ENCODE measurements around the gene CARD8. TPM values are rescaled to one million over a fixed set of nuclear protein-coding genes. Genes with fewer than 3 reads are reported as not detected.
A peak's percentile ranks its signal among the peaks of the same experiment; 100 is the strongest.
"Not testable (repeated sequence)": the region's sequence is repeated elsewhere in the genome, so short reads cannot be mapped to it uniquely, and the experiment has no call there.

The CARD8 gene
- total RNA-seq, 1 donor from 2014 or later: 23.3 TPM

DNA sequence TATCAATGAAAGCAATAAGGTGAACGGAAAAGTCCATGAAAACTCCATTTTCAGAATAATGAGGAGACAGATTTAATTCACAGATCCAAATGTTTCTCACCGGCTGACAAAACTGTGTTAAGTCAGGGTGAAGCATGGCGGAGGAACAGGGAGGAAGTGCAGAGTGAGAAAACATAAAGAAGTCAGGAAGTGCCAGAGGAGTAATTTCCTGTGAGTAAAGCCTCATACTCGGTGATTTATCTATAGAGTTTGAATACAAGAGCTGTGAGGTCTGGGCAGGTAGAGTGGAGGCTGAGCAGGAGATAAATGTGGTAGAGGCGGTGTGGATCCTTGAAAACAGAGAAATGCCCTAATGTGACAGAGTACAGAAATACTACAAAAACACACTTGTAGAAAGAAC, 11.4 kb downstream of the CARD8 start:
- TF ChIP-seq, protein P1, sequence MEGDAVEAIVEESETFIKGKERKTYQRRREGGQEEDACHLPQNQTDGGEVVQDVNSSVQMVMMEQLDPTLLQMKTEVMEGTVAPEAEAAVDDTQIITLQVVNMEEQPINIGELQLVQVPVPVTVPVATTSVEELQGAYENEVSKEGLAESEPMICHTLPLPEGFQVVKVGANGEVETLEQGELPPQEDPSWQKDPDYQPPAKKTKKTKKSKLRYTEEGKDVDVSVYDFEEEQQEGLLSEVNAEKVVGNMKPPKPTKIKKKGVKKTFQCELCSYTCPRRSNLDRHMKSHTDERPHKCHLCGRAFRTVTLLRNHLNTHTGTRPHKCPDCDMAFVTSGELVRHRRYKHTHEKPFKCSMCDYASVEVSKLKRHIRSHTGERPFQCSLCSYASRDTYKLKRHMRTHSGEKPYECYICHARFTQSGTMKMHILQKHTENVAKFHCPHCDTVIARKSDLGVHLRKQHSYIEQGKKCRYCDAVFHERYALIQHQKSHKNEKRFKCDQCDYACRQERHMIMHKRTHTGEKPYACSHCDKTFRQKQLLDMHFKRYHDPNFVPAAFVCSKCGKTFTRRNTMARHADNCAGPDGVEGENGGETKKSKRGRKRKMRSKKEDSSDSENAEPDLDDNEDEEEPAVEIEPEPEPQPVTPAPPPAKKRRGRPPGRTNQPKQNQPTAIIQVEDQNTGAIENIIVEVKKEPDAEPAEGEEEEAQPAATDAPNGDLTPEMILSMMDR (IDR thresholded peaks at IDR 0.05): no peak
- H3K36me3 Mint-ChIP-seq (ENCODE audit: low read depth): peaks cover 18% of the 10 kb centered on the region
- peak overlapping the region; percentile 14 for H3K27ac Mint-ChIP-seq (ENCODE audit: unreplicated experiment)
- H3K4me1 Mint-ChIP-seq (ENCODE audit: low read depth): peaks cover 13% of the 10 kb centered on the region
- H3K4me3 Mint-ChIP-seq (ENCODE audit: unreplicated experiment): no peak overlapping the region
- H3K27me3 Mint-ChIP-seq (ENCODE audit: low read depth): no peaks in the 10 kb centered on the region
- H3K9me3 Mint-ChIP-seq (ENCODE audit: low read depth): no peaks in the 10 kb centered on the region
- no peak for DNase-seq (ENCODE audit: low spot score)

DNA sequence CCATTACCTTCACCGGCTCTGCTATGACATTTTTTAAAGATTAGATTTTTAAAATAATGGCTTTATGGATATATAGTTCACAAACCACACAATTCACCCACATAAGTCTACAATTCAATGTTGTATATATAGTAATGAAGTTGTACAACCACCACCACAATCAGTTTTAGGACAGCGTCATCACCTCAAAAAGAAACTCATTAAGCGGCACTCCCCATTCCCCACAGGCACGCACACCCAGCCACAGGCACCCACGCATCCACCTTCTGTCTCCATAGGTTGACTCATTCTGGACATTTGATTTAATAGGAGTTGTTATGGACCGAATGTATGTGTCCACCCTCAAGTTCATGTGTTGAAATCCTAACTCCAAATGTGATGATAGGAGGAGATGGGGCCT, 13.9 kb downstream of the CARD8 start:
- Mint-ChIP-seq H3K36me3 (ENCODE audit: low read depth) (peaks cover 24% of the 10 kb centered on the region), H3K4me1 (ENCODE audit: low read depth) (peaks cover 13% of the 10 kb centered on the region)
- not testable (repeated sequence) for H3K4me3 Mint-ChIP-seq (ENCODE audit: unreplicated experiment); DNase-seq (ENCODE audit: low spot score); H3K9me3 Mint-ChIP-seq (ENCODE audit: low read depth); H3K27me3 Mint-ChIP-seq (ENCODE audit: low read depth); H3K27ac Mint-ChIP-seq (ENCODE audit: unreplicated experiment)

GRCh38 chr19:48239582-48240141, 16.1 kb downstream of the CARD8 start:
- H3K27ac Mint-ChIP-seq (ENCODE audit: unreplicated experiment): no peak overlapping the region
- H3K9me3 Mint-ChIP-seq (ENCODE audit: low read depth): no peaks in the 10 kb centered on the region
- H3K4me1 Mint-ChIP-seq (ENCODE audit: low read depth): peaks cover 11% of the 10 kb centered on the region
- H3K36me3 Mint-ChIP-seq (ENCODE audit: low read depth): peaks cover 20% of the 10 kb centered on the region
- H3K4me3 Mint-ChIP-seq (ENCODE audit: unreplicated experiment): no peak overlapping the region
- no peaks in the 10 kb centered on the region for H3K27me3 Mint-ChIP-seq (ENCODE audit: low read depth)
- DNase-seq (ENCODE audit: low spot score): no peak
- TF ChIP-seq, protein P1 (IDR thresholded peaks at IDR 0.05): no peak

GRCh38 chr19:48239120-48239519, 16.6 kb downstream of the CARD8 start:
- no peaks in the 10 kb centered on the region for H3K9me3 Mint-ChIP-seq (ENCODE audit: low read depth)
- peaks cover 22% of the 10 kb centered on the region for H3K36me3 Mint-ChIP-seq (ENCODE audit: low read depth)
- peaks cover 5% of the 10 kb centered on the region for H3K4me1 Mint-ChIP-seq (ENCODE audit: low read depth)
- no peak for DNase-seq (ENCODE audit: low spot score)
- no peaks in the 10 kb centered on the region for H3K27me3 Mint-ChIP-seq (ENCODE audit: low read depth)
- H3K4me3 Mint-ChIP-seq (ENCODE audit: unreplicated experiment): no peak overlapping the region
- H3K27ac Mint-ChIP-seq (ENCODE audit: unreplicated experiment): no peak overlapping the region
- TF ChIP-seq, protein P1 (IDR thresholded peaks at IDR 0.05): no peak

DNA sequence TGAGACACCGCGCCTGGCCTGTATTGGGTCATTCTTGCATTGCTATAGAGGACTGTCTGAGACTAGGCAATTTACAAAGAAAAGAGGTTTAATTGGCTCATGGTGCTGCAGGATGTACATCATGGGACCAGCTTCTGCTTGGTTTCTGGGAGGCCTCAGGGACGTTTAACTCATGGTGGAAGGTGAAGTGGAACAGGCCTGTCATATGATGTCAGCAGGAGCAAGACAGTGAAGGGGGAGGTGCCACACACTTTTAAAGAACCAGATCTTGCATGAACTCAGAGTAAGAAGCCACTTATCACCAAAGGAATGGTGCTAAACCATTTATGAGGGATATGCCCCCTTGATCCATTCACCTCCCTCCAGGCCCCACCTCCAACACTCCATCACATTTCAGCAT, 18.7 kb downstream of the CARD8 start:
- no peaks in the 10 kb centered on the region for H3K27me3 Mint-ChIP-seq (ENCODE audit: low read depth)
- peaks cover 4% of the 10 kb centered on the region for H3K4me1 Mint-ChIP-seq (ENCODE audit: low read depth)
- H3K27ac Mint-ChIP-seq (ENCODE audit: unreplicated experiment): no peak overlapping the region
- DNase-seq (ENCODE audit: low spot score): no peak
- H3K9me3 Mint-ChIP-seq (ENCODE audit: low read depth): no peaks in the 10 kb centered on the region
- H3K4me3 Mint-ChIP-seq (ENCODE audit: unreplicated experiment): no peak overlapping the region
- TF ChIP-seq, protein P1 (IDR thresholded peaks at IDR 0.05): no peak
- peaks cover 29% of the 10 kb centered on the region for H3K36me3 Mint-ChIP-seq (ENCODE audit: low read depth)

DNA sequence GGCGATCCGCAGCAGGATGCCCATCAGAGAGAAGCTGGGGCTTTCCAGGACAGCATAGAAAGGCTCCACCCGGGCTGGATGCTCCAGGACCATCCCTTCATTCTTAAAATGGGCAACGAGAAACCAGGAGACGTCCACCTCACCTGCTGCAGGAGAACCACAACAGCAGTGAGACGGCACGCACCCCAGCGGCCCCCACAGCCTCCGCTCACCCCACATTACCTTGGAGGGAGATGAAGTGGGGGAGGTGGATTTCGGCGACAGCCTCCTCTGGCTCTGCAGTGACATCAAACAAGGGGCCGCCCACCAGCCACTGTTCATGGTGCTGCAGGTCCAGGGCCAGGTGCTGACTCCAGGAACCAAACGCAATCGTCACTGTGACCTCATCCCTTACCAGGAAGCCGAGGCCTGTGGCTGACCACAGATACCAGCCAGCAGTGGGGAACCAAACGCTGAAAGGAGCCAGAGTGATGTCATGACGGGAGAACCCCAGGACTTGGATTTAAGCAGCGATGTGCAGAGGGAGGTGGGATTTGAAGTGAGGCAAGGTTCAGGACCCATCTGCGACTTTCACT, 25.1 kb downstream of the CARD8 start:
- TF ChIP-seq, protein P1 (IDR thresholded peaks at IDR 0.05): no peak
- H3K4me3 Mint-ChIP-seq (ENCODE audit: unreplicated experiment): no peak overlapping the region
- no peak overlapping the region for H3K27ac Mint-ChIP-seq (ENCODE audit: unreplicated experiment)
- H3K36me3 Mint-ChIP-seq (ENCODE audit: low read depth): peaks cover 28% of the 10 kb centered on the region
- H3K9me3 Mint-ChIP-seq (ENCODE audit: low read depth): no peaks in the 10 kb centered on the region
- H3K4me1 Mint-ChIP-seq (ENCODE audit: low read depth): no peaks in the 10 kb centered on the region
- no peaks in the 10 kb centered on the region for H3K27me3 Mint-ChIP-seq (ENCODE audit: low read depth)
- DNase-seq (ENCODE audit: low spot score): no peak

Measured in chondrocyte (in vitro differentiated cells).